GM23338 (cell line): Measurements from ENCODE around the gene PACC1. TPM values are rescaled to one million over a fixed set of nuclear protein-coding genes. Genes with fewer than 3 reads are reported as not detected.

ENCODE experiments used
- ATAC-seq: fragments of 200-7000 bp; cut with Tn5 transposase; 3 replicates; pipeline ENCODE4 v1.9.1; 2020
- DNase-seq: peaks from one replicate; pipeline ENCODE4 v3.0.0-alpha.2; 2015; ENCODE audit warnings: low spot score
- H2AFZ ChIP-seq: fragments of 200-600 bp; sonication (generic); 2 replicates; pipeline ENCODE4 v1.8.0; 2016; ENCODE audit warnings: antibody characterized with exemption, mild to moderate bottlenecking, moderate library complexity
- H3F3A ChIP-seq: fragments of 200-600 bp; sonication (generic); replicated peaks from 2 replicates; pipeline ENCODE4 v1.8.0; 2017; ENCODE audit warnings: antibody characterized with exemption, mixed run types, low read depth
- H3K27ac ChIP-seq: fragments of 200-600 bp; sonication (generic); 2 replicates; pipeline ENCODE4 v1.6.1; 2016; ENCODE audit warnings: low read depth
- H3K27me3 ChIP-seq: fragments of 200-600 bp; sonication (generic); 2 replicates; pipeline ENCODE4 v1.8.0; 2016; ENCODE audit warnings: mild to moderate bottlenecking, mixed run types, moderate library complexity; ENCODE audit not compliant: insufficient read depth
- H3K36me3 ChIP-seq: fragments of 200-600 bp; sonication (generic); 2 replicates; pipeline ENCODE4 v1.8.0; 2016; ENCODE audit warnings: mild to moderate bottlenecking; ENCODE audit not compliant: insufficient read depth
- H3K4me1 ChIP-seq: fragments of 200-600 bp; sonication (generic); 2 replicates; pipeline ENCODE4 v1.8.0; 2016; ENCODE audit warnings: mild to moderate bottlenecking, moderate library complexity; ENCODE audit not compliant: insufficient read depth
- H3K4me2 ChIP-seq: fragments of 200-600 bp; sonication (generic); 2 replicates; pipeline ENCODE4 v1.7.1; 2017; ENCODE audit warnings: mixed run types
- H3K4me3 ChIP-seq: fragments of 200-600 bp; sonication (generic); 2 replicates; pipeline ENCODE4 v1.6.1; 2016; ENCODE audit warnings: mixed run types
- H3K79me2 ChIP-seq: fragments of 200-600 bp; sonication (generic); replicated peaks from 2 replicates; pipeline ENCODE4 v1.8.0; 2017; ENCODE audit warnings: mild to moderate bottlenecking; ENCODE audit not compliant: insufficient read depth
- H3K9me2 ChIP-seq: fragments of 200-600 bp; sonication (generic); 2 replicates; pipeline ENCODE4 v1.8.0; 2017; ENCODE audit not compliant: insufficient read depth
- H4K20me1 ChIP-seq: fragments of 200-600 bp; sonication (generic); replicated peaks from 2 replicates; pipeline ENCODE4 v1.8.0; 2017; ENCODE audit warnings: mild to moderate bottlenecking; ENCODE audit not compliant: insufficient read depth
- H3K27ac Mint-ChIP-seq: 2 replicates; pipeline ENCODE4 v1.8.0; 2020; ENCODE audit warnings: inconsistent platforms, mild to moderate bottlenecking, moderate library complexity, mixed read lengths
- H3K27me3 Mint-ChIP-seq: 3 replicates; pipeline ENCODE4 v1.8.0; 2022; ENCODE audit warnings: low read depth, mild to moderate bottlenecking, moderate library complexity, mixed read lengths, inconsistent platforms; ENCODE audit not compliant: insufficient read depth, poor library complexity
- H3K36me3 Mint-ChIP-seq: 3 replicates; pipeline ENCODE4 v1.8.0; 2021; ENCODE audit warnings: low read depth, mild to moderate bottlenecking, inconsistent platforms, moderate library complexity, mixed read lengths
- H3K4me1 Mint-ChIP-seq: 3 replicates; pipeline ENCODE4 v1.8.0; 2020; ENCODE audit warnings: mild to moderate bottlenecking, inconsistent platforms, mixed read lengths
- H3K4me3 Mint-ChIP-seq: 3 replicates; pipeline ENCODE4 v1.8.0; 2021; ENCODE audit warnings: moderate library complexity, mild to moderate bottlenecking, inconsistent platforms, mixed read lengths
- H3K9me3 Mint-ChIP-seq: 3 replicates; pipeline ENCODE4 v1.8.0; 2020; ENCODE audit warnings: moderate library complexity, mild to moderate bottlenecking, inconsistent platforms, mixed read lengths
- CREB1 ChIP-seq: fragments of 250-450 bp; sonication (Bioruptor Pico); IDR thresholded peaks from 2 replicates; pipeline ENCODE4 v1.5.0; 2020; ENCODE audit warnings: low read depth, mild to moderate bottlenecking, moderate library complexity
- JUNB ChIP-seq: IDR thresholded peaks from one replicate; pipeline ENCODE4 v1.6.1; 2016; ENCODE audit warnings: antibody characterized with exemption; ENCODE audit not compliant: unreplicated experiment
- NANOG ChIP-seq: IDR thresholded peaks from 2 replicates; pipeline ENCODE4 v1.6.1; 2016; ENCODE audit warnings: antibody characterized with exemption, borderline replicate concordance
- POLR2AphosphoS5 ChIP-seq: IDR thresholded peaks from 2 replicates; pipeline ENCODE4 v1.6.1; 2016; ENCODE audit warnings: antibody characterized with exemption, low read depth
- STAT1 ChIP-seq: IDR thresholded peaks from one replicate; pipeline ENCODE4 v1.6.1; 2016; ENCODE audit warnings: antibody characterized with exemption; ENCODE audit not compliant: unreplicated experiment
- ZNF114 ChIP-seq: fragments of 250-450 bp; sonication (Bioruptor Pico); IDR thresholded peaks from 2 replicates; pipeline ENCODE4 v1.5.0; 2020; ENCODE audit warnings: mild to moderate bottlenecking, moderate library complexity
- ZNF331 ChIP-seq: fragments of 250-450 bp; sonication (Bioruptor Pico); IDR thresholded peaks from 2 replicates; pipeline ENCODE4 v1.5.0; 2020; ENCODE audit warnings: low read depth, mild to moderate bottlenecking, moderate library complexity
- polyA plus RNA-seq: library from polyadenylated mRNA; unstranded; fragments of >200 nt; fragmentation: Nextera tagmentation; extraction: Ambion mirVana; gene quantifications from 2 replicates; pipeline ENCODE4 v1.2.1, GENCODE V29; 2016
- total RNA-seq: library from RNA; depleted of rRNA; stranded (reverse); fragments of >200 nt; shearing (Covaris generic); gene quantifications from 2 replicates; pipeline ENCODE4 v1.2.3, GENCODE V29; 2014
- TF ChIP-seq, protein P1 (sequence below), 2 experiments: fragments of 200-600 bp in 1 of 2; sonication (generic) in 1 of 2; conservative IDR thresholded peaks; 2 replicates each; pipeline versions ENCODE4 v1.5.1 to v1.6.1; 2016 to 2017; ENCODE audit warnings: antibody characterized with exemption in 2 of 2, low read depth in 2 of 2, mild to moderate bottlenecking in 2 of 2, moderate library complexity in 1 of 2
- TF ChIP-seq, protein P2 (sequence below): IDR thresholded peaks from one replicate; pipeline ENCODE4 v1.6.1; 2018; ENCODE audit warnings: antibody characterized with exemption; ENCODE audit not compliant: unreplicated experiment
- TF ChIP-seq, protein P3 (sequence below): fragments of 250-450 bp; sonication (Bioruptor Pico); IDR thresholded peaks from 2 replicates; pipeline ENCODE4 v1.5.0; 2020; ENCODE audit warnings: mild to moderate bottlenecking, moderate library complexity

Gene PACC1
- total and polyA plus RNA-seq, 2 experiments from 2014 or later: 17.1 to 18.0 TPM

DNA sequence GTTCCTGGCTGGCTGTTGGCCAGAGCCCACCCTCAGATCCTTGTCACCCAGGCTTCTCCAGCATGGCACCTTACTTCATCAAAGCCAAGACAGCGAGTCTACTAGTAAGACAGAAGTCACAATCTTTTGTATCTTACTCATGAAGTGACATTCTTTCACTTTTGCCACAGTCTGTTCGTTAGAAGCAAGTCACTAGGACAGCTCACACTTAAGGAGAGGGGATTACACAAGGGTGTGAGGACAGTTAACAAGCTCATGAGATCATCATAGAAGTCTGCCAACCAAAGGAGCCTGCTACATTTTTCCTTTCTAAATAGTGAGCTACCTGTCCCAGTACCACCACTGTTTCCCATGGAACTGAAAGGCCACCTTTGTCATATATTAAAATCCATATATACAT, 61.5 kb downstream of the PACC1 start (continued):
- TF ChIP-seq, protein P1, sequence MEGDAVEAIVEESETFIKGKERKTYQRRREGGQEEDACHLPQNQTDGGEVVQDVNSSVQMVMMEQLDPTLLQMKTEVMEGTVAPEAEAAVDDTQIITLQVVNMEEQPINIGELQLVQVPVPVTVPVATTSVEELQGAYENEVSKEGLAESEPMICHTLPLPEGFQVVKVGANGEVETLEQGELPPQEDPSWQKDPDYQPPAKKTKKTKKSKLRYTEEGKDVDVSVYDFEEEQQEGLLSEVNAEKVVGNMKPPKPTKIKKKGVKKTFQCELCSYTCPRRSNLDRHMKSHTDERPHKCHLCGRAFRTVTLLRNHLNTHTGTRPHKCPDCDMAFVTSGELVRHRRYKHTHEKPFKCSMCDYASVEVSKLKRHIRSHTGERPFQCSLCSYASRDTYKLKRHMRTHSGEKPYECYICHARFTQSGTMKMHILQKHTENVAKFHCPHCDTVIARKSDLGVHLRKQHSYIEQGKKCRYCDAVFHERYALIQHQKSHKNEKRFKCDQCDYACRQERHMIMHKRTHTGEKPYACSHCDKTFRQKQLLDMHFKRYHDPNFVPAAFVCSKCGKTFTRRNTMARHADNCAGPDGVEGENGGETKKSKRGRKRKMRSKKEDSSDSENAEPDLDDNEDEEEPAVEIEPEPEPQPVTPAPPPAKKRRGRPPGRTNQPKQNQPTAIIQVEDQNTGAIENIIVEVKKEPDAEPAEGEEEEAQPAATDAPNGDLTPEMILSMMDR (conservative IDR thresholded peaks at IDR 0.05; ENCODE audit: low read depth in 2 of 2): no peak
- no peak for TF ChIP-seq ZNF114
- no peak for TF ChIP-seq NANOG
- TF ChIP-seq CREB1 (CRISPR knock-in tag): no peak
- no peak for TF ChIP-seq POLR2AphosphoS5
- no peak for TF ChIP-seq ZNF331
- TF ChIP-seq, protein P2, sequence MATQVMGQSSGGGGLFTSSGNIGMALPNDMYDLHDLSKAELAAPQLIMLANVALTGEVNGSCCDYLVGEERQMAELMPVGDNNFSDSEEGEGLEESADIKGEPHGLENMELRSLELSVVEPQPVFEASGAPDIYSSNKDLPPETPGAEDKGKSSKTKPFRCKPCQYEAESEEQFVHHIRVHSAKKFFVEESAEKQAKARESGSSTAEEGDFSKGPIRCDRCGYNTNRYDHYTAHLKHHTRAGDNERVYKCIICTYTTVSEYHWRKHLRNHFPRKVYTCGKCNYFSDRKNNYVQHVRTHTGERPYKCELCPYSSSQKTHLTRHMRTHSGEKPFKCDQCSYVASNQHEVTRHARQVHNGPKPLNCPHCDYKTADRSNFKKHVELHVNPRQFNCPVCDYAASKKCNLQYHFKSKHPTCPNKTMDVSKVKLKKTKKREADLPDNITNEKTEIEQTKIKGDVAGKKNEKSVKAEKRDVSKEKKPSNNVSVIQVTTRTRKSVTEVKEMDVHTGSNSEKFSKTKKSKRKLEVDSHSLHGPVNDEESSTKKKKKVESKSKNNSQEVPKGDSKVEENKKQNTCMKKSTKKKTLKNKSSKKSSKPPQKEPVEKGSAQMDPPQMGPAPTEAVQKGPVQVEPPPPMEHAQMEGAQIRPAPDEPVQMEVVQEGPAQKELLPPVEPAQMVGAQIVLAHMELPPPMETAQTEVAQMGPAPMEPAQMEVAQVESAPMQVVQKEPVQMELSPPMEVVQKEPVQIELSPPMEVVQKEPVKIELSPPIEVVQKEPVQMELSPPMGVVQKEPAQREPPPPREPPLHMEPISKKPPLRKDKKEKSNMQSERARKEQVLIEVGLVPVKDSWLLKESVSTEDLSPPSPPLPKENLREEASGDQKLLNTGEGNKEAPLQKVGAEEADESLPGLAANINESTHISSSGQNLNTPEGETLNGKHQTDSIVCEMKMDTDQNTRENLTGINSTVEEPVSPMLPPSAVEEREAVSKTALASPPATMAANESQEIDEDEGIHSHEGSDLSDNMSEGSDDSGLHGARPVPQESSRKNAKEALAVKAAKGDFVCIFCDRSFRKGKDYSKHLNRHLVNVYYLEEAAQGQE: no peak

DNA sequence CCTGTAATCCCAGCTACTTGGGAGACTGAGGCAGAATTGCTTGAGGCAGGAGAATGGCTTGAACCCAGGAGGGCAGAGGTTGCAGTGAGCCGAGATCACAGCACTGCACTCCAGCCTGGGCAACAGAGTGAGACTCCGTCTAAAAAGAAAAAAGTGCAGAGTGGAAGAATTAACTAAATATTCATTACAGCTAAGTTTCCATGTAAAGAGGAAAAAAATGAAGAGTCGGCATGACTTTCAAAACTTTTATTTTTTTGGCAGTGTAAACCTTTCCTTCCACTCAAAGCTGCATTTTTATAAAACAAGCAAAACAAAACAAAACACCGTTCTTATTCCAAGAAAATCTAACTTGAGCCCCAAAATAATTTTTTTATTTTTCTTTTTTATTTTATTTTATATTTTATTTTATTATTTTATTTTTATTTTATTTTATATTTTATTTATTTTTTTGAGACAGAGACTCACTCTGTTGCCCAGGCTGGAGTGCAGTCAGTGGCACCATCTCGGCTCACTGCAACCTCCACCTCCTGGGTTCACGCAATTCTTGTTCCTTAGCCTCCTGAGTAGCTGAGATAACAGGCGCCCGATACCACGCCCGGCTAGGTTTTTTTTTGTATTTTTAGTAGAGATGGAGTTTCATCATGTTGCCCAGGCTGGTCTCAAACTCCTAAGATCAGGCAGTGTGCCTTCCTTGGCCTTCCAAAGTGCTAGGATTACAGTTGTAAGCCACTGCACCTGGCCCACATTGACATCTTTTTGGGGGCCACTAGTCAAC, 62.9 kb downstream of the PACC1 start:
- H3K27me3 Mint-ChIP-seq: peaks cover 2% of the 10 kb centered on the region
- H3F3A ChIP-seq: no peaks in the 10 kb centered on the region
- H3K4me1 ChIP-seq: no peaks in the 10 kb centered on the region
- H3K79me2 ChIP-seq: no peaks in the 10 kb centered on the region
- peaks cover 5% of the 10 kb centered on the region; the same call in 1 of the 2 replicates for H3K36me3 ChIP-seq
- H3K27ac ChIP-seq: no peak overlapping the region
- no peak overlapping the region for H3K27ac Mint-ChIP-seq
- H3K9me3 Mint-ChIP-seq: no peaks in the 10 kb centered on the region
- no peak overlapping the region for H2AFZ ChIP-seq
- no peak overlapping the region for H3K4me2 ChIP-seq
- H3K4me3 Mint-ChIP-seq: no peak overlapping the region
- peaks cover 23% of the 10 kb centered on the region; the same call in 2 of the 3 replicates for H3K36me3 Mint-ChIP-seq
- no peaks in the 10 kb centered on the region for H3K9me2 ChIP-seq
- no peaks in the 10 kb centered on the region for H3K4me1 Mint-ChIP-seq
- no peaks in the 10 kb centered on the region for H3K27me3 ChIP-seq
- no peak overlapping the region for H3K4me3 ChIP-seq
- DNase-seq (no peak), ATAC-seq (no peak)
- H4K20me1 ChIP-seq: no peaks in the 10 kb centered on the region
- TF ChIP-seq ZNF331 (no peak), CREB1 (CRISPR knock-in tag) (no peak), STAT1 (no peak), NANOG (no peak), POLR2AphosphoS5 (no peak), JUNB (no peak)
- TF ChIP-seq, protein P3, sequence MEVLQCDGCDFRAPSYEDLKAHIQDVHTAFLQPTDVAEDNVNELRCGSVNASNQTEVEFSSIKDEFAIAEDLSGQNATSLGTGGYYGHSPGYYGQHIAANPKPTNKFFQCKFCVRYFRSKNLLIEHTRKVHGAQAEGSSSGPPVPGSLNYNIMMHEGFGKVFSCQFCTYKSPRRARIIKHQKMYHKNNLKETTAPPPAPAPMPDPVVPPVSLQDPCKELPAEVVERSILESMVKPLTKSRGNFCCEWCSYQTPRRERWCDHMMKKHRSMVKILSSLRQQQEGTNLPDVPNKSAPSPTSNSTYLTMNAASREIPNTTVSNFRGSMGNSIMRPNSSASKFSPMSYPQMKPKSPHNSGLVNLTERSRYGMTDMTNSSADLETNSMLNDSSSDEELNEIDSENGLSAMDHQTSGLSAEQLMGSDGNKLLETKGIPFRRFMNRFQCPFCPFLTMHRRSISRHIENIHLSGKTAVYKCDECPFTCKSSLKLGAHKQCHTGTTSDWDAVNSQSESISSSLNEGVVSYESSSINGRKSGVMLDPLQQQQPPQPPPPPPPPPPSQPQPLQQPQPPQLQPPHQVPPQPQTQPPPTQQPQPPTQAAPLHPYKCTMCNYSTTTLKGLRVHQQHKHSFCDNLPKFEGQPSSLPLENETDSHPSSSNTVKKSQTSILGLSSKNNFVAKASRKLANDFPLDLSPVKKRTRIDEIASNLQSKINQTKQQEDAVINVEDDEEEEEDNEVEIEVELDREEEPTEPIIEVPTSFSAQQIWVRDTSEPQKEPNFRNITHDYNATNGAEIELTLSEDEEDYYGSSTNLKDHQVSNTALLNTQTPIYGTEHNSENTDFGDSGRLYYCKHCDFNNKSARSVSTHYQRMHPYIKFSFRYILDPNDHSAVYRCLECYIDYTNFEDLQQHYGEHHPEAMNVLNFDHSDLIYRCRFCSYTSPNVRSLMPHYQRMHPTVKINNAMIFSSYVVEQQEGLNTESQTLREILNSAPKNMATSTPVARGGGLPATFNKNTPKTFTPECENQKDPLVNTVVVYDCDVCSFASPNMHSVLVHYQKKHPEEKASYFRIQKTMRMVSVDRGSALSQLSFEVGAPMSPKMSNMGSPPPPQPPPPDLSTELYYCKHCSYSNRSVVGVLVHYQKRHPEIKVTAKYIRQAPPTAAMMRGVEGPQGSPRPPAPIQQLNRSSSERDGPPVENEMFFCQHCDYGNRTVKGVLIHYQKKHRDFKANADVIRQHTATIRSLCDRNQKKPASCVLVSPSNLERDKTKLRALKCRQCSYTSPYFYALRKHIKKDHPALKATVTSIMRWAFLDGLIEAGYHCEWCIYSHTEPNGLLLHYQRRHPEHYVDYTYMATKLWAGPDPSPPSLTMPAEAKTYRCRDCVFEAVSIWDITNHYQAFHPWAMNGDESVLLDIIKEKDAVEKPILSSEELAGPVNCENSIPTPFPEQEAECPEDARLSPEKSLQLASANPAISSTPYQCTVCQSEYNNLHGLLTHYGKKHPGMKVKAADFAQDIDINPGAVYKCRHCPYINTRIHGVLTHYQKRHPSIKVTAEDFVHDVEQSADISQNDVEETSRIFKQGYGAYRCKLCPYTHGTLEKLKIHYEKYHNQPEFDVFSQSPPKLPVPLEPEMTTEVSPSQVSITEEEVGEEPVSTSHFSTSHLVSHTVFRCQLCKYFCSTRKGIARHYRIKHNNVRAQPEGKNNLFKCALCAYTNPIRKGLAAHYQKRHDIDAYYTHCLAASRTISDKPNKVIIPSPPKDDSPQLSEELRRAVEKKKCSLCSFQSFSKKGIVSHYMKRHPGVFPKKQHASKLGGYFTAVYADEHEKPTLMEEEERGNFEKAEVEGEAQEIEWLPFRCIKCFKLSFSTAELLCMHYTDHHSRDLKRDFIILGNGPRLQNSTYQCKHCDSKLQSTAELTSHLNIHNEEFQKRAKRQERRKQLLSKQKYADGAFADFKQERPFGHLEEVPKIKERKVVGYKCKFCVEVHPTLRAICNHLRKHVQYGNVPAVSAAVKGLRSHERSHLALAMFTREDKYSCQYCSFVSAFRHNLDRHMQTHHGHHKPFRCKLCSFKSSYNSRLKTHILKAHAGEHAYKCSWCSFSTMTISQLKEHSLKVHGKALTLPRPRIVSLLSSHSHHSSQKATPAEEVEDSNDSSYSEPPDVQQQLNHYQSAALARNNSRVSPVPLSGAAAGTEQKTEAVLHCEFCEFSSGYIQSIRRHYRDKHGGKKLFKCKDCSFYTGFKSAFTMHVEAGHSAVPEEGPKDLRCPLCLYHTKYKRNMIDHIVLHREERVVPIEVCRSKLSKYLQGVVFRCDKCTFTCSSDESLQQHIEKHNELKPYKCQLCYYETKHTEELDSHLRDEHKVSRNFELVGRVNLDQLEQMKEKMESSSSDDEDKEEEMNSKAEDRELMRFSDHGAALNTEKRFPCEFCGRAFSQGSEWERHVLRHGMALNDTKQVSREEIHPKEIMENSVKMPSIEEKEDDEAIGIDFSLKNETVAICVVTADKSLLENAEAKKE: no peak
- TF ChIP-seq, protein P1 (conservative IDR thresholded peaks at IDR 0.05; ENCODE audit: low read depth in 2 of 2): no peak
